SK-N-SH treated with all-trans-retinoic acid at 6 μM for 48 hours (cell line): ENCODE measurements around the gene GPR3.

Experiments
- ATAC-seq: fragments of 200-7000 bp; cut with Tn5 transposase; 3 replicates; pipeline ENCODE4 v1.9.1; 2020; ENCODE audit warnings: mild to moderate bottlenecking, moderate library complexity
- ARNTL ChIP-seq: fragments of 450-650 bp; formaldehyde crosslinking; IDR thresholded peaks from 2 replicates; pipeline ENCODE4 v1.5.0; 2020; ENCODE audit warnings: low read depth, mild to moderate bottlenecking, moderate library complexity, borderline replicate concordance
- BACH2 ChIP-seq: fragments of 250-450 bp; sonication (Bioruptor Pico); IDR thresholded peaks from 2 replicates; pipeline ENCODE4 v1.9.0; 2021; ENCODE audit warnings: mild to moderate bottlenecking, borderline replicate concordance
- ESRRG ChIP-seq: fragments of 250-450 bp; sonication (Bioruptor Pico); IDR thresholded peaks from 2 replicates; pipeline ENCODE4 v1.6.1; 2021; ENCODE audit warnings: mild to moderate bottlenecking
- GLIS3 ChIP-seq: fragments of 250-450 bp; sonication (Bioruptor Pico); IDR thresholded peaks from 2 replicates; pipeline ENCODE4 v1.5.0; 2020; ENCODE audit warnings: mild to moderate bottlenecking, moderate library complexity
- ISL1 ChIP-seq: fragments of 250-450 bp; sonication (Bioruptor Pico); IDR thresholded peaks from 2 replicates; pipeline ENCODE4 v2.1.2; 2022; ENCODE audit warnings: mild to moderate bottlenecking, moderate library complexity
- OSR1 ChIP-seq: fragments of 250-450 bp; sonication (Bioruptor Pico); IDR thresholded peaks from 2 replicates; pipeline ENCODE4 v1.8.0; 2022; ENCODE audit warnings: moderate library complexity, mild to moderate bottlenecking, inconsistent platforms
- PPARA ChIP-seq: fragments of 250-450 bp; sonication (Bioruptor Pico); IDR thresholded peaks from 2 replicates; pipeline ENCODE4 v1.5.0; 2020; ENCODE audit warnings: mild to moderate bottlenecking, borderline replicate concordance
- RARB ChIP-seq: fragments of 250-450 bp; sonication (Bioruptor Pico); IDR thresholded peaks from 2 replicates; pipeline ENCODE4 v1.8.0; 2021; ENCODE audit warnings: mild to moderate bottlenecking, moderate library complexity
- SNAI2 ChIP-seq: fragments of 250-450 bp; sonication (Bioruptor Pico); IDR thresholded peaks from 2 replicates; pipeline ENCODE4 v1.5.0; 2020; ENCODE audit warnings: mild to moderate bottlenecking, moderate library complexity
- TCF4 ChIP-seq: fragments of 250-450 bp; sonication (Bioruptor Pico); IDR thresholded peaks from 2 replicates; pipeline ENCODE4 v1.8.0; 2021; ENCODE audit warnings: mild to moderate bottlenecking, moderate library complexity, borderline replicate concordance
- TOX ChIP-seq: fragments of 250-450 bp; sonication (Bioruptor Pico); IDR thresholded peaks from 2 replicates; pipeline ENCODE4 v1.8.0; 2021; ENCODE audit warnings: mild to moderate bottlenecking, moderate library complexity, borderline replicate concordance
- ZC3H10 ChIP-seq: fragments of 250-450 bp; sonication (Bioruptor Pico); IDR thresholded peaks from 2 replicates; pipeline ENCODE4 v1.5.1; 2021; ENCODE audit warnings: mild to moderate bottlenecking, moderate library complexity
- ZFP3 ChIP-seq: fragments of 250-450 bp; sonication (Bioruptor Pico); IDR thresholded peaks from 2 replicates; pipeline ENCODE4 v1.5.0; 2020; ENCODE audit warnings: mild to moderate bottlenecking, moderate library complexity
- ZFP30 ChIP-seq: fragments of 450-650 bp; formaldehyde crosslinking; IDR thresholded peaks from 2 replicates; pipeline ENCODE4 v1.5.0; 2022; ENCODE audit warnings: mild to moderate bottlenecking, moderate library complexity
- ZNF565 ChIP-seq: fragments of 450-650 bp; formaldehyde crosslinking; conservative IDR thresholded peaks from 2 replicates; pipeline ENCODE4 v1.5.0; 2020; ENCODE audit warnings: low read depth, mild to moderate bottlenecking, moderate library complexity
- ZNF70 ChIP-seq: fragments of 450-650 bp; formaldehyde crosslinking; IDR thresholded peaks from 2 replicates; pipeline ENCODE4 v1.5.0; 2020; ENCODE audit warnings: mild to moderate bottlenecking, moderate library complexity
- ZNF8 ChIP-seq: fragments of 450-650 bp; formaldehyde crosslinking; IDR thresholded peaks from 2 replicates; pipeline ENCODE4 v1.5.0; 2020; ENCODE audit warnings: mild to moderate bottlenecking, moderate library complexity
- TF ChIP-seq, protein P1 (sequence below): fragments of 250-450 bp; sonication (Bioruptor Pico); IDR thresholded peaks from 2 replicates; pipeline ENCODE4 v1.5.0; 2020; ENCODE audit warnings: mild to moderate bottlenecking, moderate library complexity
- TF ChIP-seq, protein P2 (sequence below): fragments of 250-450 bp; sonication (Bioruptor Pico); IDR thresholded peaks from 2 replicates; pipeline ENCODE4 v1.5.1; 2021; ENCODE audit warnings: mild to moderate bottlenecking, moderate library complexity
- TF ChIP-seq, protein P3 (sequence below): fragments of 250-450 bp; sonication (Bioruptor Pico); IDR thresholded peaks from 2 replicates; pipeline ENCODE4 v1.8.0; 2020; ENCODE audit warnings: mild to moderate bottlenecking, moderate library complexity, borderline replicate concordance
- TF ChIP-seq, protein P4 (sequence below): fragments of 250-450 bp; sonication (Bioruptor Pico); IDR thresholded peaks from 2 replicates; pipeline ENCODE4 v1.5.1; 2020; ENCODE audit warnings: low read depth, mild to moderate bottlenecking, moderate library complexity

The GPR3 gene

DNA sequence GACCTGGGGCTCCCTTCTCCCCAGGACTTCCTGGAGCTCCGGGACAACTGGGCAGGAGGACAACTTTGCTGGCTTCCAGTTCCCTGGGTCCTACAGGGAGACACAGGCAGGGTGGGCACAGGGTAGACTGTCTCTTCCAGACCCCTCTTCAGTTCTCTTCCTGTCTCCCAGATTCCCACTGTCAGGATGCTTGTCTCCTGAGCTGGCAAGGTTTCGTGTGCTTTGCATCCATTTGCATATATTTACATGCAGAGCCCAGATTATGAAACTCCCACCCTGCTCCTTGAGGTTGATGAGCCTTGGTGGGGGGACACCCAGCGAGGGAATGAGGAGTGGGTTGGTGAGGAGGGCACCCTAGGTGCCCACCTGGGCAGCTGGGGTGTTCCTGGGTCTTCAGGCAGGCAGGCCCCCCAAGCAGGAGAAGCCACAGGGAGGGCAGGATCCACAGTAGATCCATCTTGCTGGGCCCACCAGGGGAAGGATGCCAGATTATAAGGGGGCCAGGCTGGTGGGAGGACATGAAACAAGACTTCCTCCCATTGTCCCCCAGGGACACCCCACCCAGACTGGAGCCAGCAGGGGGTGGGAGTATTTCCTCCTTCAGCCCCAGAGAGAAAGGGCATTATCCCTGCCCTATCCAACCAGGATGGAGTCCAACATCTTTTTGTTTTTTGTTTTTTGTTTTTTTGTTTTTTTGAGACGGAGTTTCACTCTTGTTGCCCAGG, 17.9 kb upstream of the GPR3 start, which contains the start of gene FCN3:
TSS of gene FCN3 (minus strand) at position 463 of the 725 bp plus-strand sequence. CDS start at position 457, 6 bp downstream.
- ATAC-seq: no peak
- TF ChIP-seq ZNF565 (CRISPR knock-in tag): no peak
- no peak for TF ChIP-seq SNAI2
- no peak for TF ChIP-seq PPARA (CRISPR knock-in tag)
- no peak for TF ChIP-seq ISL1 (CRISPR knock-in tag)
- no peak for TF ChIP-seq GLIS3 (CRISPR knock-in tag)
- TF ChIP-seq ZFP30 (CRISPR knock-in tag): no peak
- no peak for TF ChIP-seq ESRRG (CRISPR knock-in tag)
- TF ChIP-seq, protein P1, sequence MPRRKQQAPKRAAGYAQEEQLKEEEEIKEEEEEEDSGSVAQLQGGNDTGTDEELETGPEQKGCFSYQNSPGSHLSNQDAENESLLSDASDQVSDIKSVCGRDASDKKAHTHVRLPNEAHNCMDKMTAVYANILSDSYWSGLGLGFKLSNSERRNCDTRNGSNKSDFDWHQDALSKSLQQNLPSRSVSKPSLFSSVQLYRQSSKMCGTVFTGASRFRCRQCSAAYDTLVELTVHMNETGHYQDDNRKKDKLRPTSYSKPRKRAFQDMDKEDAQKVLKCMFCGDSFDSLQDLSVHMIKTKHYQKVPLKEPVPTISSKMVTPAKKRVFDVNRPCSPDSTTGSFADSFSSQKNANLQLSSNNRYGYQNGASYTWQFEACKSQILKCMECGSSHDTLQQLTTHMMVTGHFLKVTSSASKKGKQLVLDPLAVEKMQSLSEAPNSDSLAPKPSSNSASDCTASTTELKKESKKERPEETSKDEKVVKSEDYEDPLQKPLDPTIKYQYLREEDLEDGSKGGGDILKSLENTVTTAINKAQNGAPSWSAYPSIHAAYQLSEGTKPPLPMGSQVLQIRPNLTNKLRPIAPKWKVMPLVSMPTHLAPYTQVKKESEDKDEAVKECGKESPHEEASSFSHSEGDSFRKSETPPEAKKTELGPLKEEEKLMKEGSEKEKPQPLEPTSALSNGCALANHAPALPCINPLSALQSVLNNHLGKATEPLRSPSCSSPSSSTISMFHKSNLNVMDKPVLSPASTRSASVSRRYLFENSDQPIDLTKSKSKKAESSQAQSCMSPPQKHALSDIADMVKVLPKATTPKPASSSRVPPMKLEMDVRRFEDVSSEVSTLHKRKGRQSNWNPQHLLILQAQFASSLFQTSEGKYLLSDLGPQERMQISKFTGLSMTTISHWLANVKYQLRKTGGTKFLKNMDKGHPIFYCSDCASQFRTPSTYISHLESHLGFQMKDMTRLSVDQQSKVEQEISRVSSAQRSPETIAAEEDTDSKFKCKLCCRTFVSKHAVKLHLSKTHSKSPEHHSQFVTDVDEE (CRISPR knock-in tag): no peak

DNA sequence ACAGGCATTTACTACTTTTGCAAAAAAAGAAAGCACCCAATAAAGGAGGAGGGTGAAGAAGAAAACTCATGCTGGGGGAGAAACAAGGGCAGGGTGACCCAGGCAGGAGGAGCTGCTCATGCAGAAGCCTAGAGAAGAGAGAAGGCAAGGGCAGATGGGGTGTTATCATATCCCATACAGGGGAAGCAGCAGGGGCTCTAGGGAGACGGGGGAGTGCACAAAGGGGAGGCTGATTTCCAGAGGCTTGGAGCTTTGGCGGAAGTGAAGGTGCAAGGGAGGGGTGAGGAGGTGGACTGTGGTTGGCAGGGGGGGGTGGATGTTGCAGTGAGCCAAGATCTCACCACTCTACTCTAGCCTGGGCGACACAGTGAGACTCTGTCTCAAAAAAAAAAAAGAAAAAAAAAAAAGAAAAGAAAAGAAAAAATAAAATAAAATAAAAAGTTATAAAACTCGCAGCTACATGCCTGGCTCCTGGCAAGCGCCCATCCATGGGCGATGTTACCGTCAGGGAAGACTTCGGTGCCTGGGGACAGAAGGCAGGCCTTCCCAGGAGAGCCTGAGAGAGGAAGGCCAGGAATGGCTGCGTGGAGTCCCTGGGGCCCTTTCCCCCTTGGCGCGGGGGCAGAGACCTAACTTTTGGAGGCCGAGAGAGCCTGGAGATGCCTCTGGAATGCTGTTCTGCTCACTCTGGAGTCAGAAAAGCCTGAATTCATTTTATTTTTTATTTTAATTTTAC, 14.5 kb upstream of the GPR3 start:
- no peak for ATAC-seq
- TF ChIP-seq OSR1 (CRISPR knock-in tag) (no peak), ZFP3 (CRISPR knock-in tag) (no peak), TOX (CRISPR knock-in tag) (no peak), RARB (CRISPR knock-in tag) (no peak), BACH2 (no peak), ESRRG (CRISPR knock-in tag) (no peak), PPARA (CRISPR knock-in tag) (no peak), GLIS3 (CRISPR knock-in tag) (no peak), ZNF8 (CRISPR knock-in tag) (no peak), TCF4 (no peak)
- TF ChIP-seq, protein P2, sequence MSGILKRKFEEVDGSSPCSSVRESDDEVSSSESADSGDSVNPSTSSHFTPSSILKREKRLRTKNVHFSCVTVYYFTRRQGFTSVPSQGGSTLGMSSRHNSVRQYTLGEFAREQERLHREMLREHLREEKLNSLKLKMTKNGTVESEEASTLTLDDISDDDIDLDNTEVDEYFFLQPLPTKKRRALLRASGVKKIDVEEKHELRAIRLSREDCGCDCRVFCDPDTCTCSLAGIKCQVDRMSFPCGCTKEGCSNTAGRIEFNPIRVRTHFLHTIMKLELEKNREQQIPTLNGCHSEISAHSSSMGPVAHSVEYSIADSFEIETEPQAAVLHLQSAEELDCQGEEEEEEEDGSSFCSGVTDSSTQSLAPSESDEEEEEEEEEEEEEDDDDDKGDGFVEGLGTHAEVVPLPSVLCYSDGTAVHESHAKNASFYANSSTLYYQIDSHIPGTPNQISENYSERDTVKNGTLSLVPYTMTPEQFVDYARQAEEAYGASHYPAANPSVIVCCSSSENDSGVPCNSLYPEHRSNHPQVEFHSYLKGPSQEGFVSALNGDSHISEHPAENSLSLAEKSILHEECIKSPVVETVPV (CRISPR knock-in tag): no peak
- TF ChIP-seq, protein P3, sequence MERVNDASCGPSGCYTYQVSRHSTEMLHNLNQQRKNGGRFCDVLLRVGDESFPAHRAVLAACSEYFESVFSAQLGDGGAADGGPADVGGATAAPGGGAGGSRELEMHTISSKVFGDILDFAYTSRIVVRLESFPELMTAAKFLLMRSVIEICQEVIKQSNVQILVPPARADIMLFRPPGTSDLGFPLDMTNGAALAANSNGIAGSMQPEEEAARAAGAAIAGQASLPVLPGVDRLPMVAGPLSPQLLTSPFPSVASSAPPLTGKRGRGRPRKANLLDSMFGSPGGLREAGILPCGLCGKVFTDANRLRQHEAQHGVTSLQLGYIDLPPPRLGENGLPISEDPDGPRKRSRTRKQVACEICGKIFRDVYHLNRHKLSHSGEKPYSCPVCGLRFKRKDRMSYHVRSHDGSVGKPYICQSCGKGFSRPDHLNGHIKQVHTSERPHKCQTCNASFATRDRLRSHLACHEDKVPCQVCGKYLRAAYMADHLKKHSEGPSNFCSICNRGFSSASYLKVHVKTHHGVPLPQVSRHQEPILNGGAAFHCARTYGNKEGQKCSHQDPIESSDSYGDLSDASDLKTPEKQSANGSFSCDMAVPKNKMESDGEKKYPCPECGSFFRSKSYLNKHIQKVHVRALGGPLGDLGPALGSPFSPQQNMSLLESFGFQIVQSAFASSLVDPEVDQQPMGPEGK (CRISPR knock-in tag): no peak

DNA sequence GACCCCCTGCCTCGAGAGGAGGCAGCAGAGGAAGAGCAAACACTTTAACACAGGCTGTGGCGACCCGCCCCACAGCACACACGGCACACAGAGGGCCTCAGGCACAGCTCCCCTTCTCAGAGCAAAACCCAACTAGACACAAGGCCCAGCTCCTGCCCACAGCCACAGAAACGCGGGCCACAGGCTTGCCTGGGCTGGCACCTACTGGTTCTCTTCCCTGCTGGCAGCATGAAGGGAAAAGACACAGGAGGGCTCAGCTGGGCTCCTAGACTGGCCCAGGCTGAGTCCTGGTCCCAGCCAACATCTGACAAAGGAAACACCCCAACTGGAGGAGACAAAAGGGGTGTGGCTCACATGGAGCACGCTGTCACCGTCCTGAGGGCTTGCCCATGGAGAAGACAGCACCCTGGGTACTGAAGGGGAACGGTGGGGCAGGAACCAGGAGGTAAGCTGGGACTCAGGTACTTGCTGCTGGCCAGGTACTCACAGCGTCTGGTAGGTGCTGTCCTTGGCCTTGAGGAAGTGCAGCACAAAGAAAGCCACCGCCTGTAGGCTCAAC, 12.8 kb upstream of the GPR3 start:
- ATAC-seq: no peak
- TF ChIP-seq ZNF8 (CRISPR knock-in tag): no peak
- no peak for TF ChIP-seq OSR1 (CRISPR knock-in tag)
- TF ChIP-seq, protein P1 (CRISPR knock-in tag): no peak
- no peak for TF ChIP-seq TCF4
- TF ChIP-seq ZNF565 (CRISPR knock-in tag): no peak
- TF ChIP-seq, protein P2 (CRISPR knock-in tag): no peak
- no peak for TF ChIP-seq BACH2
- TF ChIP-seq ZFP3 (CRISPR knock-in tag): no peak
- TF ChIP-seq ARNTL: no peak
- TF ChIP-seq TOX (CRISPR knock-in tag): no peak
- TF ChIP-seq ZNF70 (CRISPR knock-in tag): no peak
- TF ChIP-seq PPARA (CRISPR knock-in tag): no peak
- no peak for TF ChIP-seq RARB (CRISPR knock-in tag)
- no peak for TF ChIP-seq ZFP30 (CRISPR knock-in tag)
- TF ChIP-seq ISL1 (CRISPR knock-in tag): no peak
- no peak for TF ChIP-seq SNAI2
- no peak for TF ChIP-seq ZC3H10
- TF ChIP-seq GLIS3 (CRISPR knock-in tag): no peak
- TF ChIP-seq, protein P4, sequence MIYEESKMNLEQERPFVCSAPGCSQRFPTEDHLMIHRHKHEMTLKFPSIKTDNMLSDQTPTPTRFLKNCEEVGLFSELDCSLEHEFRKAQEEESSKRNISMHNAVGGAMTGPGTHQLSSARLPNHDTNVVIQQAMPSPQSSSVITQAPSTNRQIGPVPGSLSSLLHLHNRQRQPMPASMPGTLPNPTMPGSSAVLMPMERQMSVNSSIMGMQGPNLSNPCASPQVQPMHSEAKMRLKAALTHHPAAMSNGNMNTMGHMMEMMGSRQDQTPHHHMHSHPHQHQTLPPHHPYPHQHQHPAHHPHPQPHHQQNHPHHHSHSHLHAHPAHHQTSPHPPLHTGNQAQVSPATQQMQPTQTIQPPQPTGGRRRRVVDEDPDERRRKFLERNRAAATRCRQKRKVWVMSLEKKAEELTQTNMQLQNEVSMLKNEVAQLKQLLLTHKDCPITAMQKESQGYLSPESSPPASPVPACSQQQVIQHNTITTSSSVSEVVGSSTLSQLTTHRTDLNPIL (CRISPR knock-in tag): no peak
